T-helper 17 cell (primary cell): ENCODE results near the gene LDLRAD3. TPM values are rescaled to one million over a fixed set of nuclear protein-coding genes. Genes with fewer than 3 reads are reported as not detected.

Experiments used
- ATAC-seq: fragments of 150-1000 bp; cut with Tn5 transposase; 2 replicates; pipeline ENCODE4 v1.10.0; 2021; ENCODE audit warnings: mild to moderate bottlenecking, moderate library complexity
- DNase-seq, 3 donors: peaks; one replicate each; pipeline versions ENCODE4 v3.0.0 to v3.0.0-alpha.2; 2020 to 2021
- H3K9me3 ChIP-seq: one replicate; pipeline ENCODE4 v1.7.0; 2013; ENCODE audit warnings: low read length, mild to moderate bottlenecking; ENCODE audit not compliant: control insufficient read depth, poor library complexity, severe bottlenecking
- H3K27ac Mint-ChIP-seq: one replicate; pipeline ENCODE4 v1.8.0; 2022; ENCODE audit warnings: mild to moderate bottlenecking, moderate library complexity, mixed read lengths
- H3K27me3 Mint-ChIP-seq: one replicate; pipeline ENCODE4 v1.8.0; 2022; ENCODE audit warnings: mixed read lengths
- H3K36me3 Mint-ChIP-seq: one replicate; pipeline ENCODE4 v1.8.0; 2022; ENCODE audit warnings: low read depth, mixed read lengths
- H3K4me1 Mint-ChIP-seq: one replicate; pipeline ENCODE4 v1.8.0; 2022; ENCODE audit warnings: mild to moderate bottlenecking, mixed read lengths
- H3K4me3 Mint-ChIP-seq: one replicate; pipeline ENCODE4 v1.8.0; 2022; ENCODE audit warnings: mild to moderate bottlenecking, moderate library complexity, mixed read lengths
- total RNA-seq, 4 donors: library from RNA in 2 of 4; stranded (reverse) in 2 of 4; gene quantifications; one replicate each; pipeline ENCODE4 v1.2.3 and lab custom pipeline; 2022 to 2026

Gene LDLRAD3
- total RNA-seq, 2 donors from 2014 or later: 0.42 to 1.4 TPM

GRCh38 chr11:35912883-35913624 is 30.8 kb upstream of the LDLRAD3 start:
- ATAC-seq (no peak), DNase-seq (no peak)
- no peak overlapping the region for H3K27ac Mint-ChIP-seq
- peaks cover 4% of the 10 kb centered on the region for H3K4me1 Mint-ChIP-seq
- peaks cover 22% of the 10 kb centered on the region for H3K27me3 Mint-ChIP-seq
- H3K4me3 Mint-ChIP-seq: no peak overlapping the region
- H3K9me3 ChIP-seq: no peaks in the 10 kb centered on the region
- no peaks in the 10 kb centered on the region for H3K36me3 Mint-ChIP-seq

DNA sequence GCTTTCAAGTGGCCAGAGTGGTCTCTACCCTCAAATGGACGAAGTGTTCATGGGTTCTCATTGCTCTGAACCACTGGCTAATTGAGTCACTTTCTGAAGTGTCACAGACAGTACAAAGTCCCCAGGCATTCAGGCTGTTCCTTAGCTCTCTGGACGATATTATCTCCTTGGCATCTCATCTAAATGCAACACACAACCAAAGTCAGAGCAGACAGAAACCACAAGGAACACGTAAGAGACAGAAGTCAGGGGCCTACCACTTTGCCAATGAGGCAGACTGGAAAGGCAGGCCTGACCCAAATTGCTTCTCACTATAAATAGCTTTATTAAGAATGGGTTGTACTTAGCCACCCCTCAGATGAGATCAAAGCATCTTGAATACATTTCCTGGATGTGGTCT is 29.0 kb upstream of the LDLRAD3 start:
- H3K27ac Mint-ChIP-seq: no peak overlapping the region
- no peaks in the 10 kb centered on the region for H3K9me3 ChIP-seq
- H3K27me3 Mint-ChIP-seq: peaks cover 32% of the 10 kb centered on the region
- no peaks in the 10 kb centered on the region for H3K36me3 Mint-ChIP-seq
- no peak for DNase-seq
- H3K4me1 Mint-ChIP-seq: peaks cover 4% of the 10 kb centered on the region
- no peak overlapping the region for H3K4me3 Mint-ChIP-seq
- ATAC-seq: no peak

DNA sequence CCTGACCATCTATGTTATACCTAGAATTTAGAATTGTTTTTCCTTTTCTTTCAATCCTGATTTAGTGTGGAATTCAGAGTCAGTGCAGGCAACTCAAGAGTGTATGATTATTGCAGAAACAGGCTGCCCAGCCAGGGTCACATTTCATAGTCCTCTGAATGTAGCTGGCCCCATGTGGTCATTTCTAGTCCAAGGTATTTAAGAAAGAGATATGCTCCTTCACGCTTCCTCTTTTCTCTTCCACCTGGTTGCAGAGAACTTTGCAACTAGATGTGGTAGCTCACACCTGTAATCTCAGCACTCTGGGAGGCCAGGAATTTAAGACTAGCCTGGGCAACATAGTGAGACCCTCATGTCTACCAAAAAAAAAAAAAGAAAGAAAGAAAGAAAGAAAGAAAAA is 27.6 kb upstream of the LDLRAD3 start:
- H3K27ac Mint-ChIP-seq: no peak overlapping the region
- ATAC-seq (no peak), DNase-seq (no peak)
- no peaks in the 10 kb centered on the region for H3K36me3 Mint-ChIP-seq
- H3K4me3 Mint-ChIP-seq: no peak overlapping the region
- H3K27me3 Mint-ChIP-seq: peaks cover 36% of the 10 kb centered on the region
- no peaks in the 10 kb centered on the region for H3K9me3 ChIP-seq
- peaks cover 4% of the 10 kb centered on the region for H3K4me1 Mint-ChIP-seq

GRCh38 chr11:35917676-35918075 is 26.2 kb upstream of the LDLRAD3 start:
- H3K4me1 Mint-ChIP-seq: peaks cover 4% of the 10 kb centered on the region
- ATAC-seq (no peak), DNase-seq (no peak)
- no peak overlapping the region for H3K27ac Mint-ChIP-seq
- H3K9me3 ChIP-seq: no peaks in the 10 kb centered on the region
- H3K27me3 Mint-ChIP-seq: peaks cover 36% of the 10 kb centered on the region
- no peak overlapping the region for H3K4me3 Mint-ChIP-seq
- no peaks in the 10 kb centered on the region for H3K36me3 Mint-ChIP-seq

GRCh38 chr11:35918716-35919115 is 25.1 kb upstream of the LDLRAD3 start:
- Mint-ChIP-seq H3K27ac (no peak overlapping the region), H3K27me3 (peaks cover 36% of the 10 kb centered on the region), H3K36me3 (no peaks in the 10 kb centered on the region), H3K4me1 (peaks cover 4% of the 10 kb centered on the region), H3K4me3 (no peak overlapping the region)
- DNase-seq: no peak
- no peaks in the 10 kb centered on the region for H3K9me3 ChIP-seq
- ATAC-seq: no peak

- H3K9me3 ChIP-seq: no peaks in the 10 kb centered on the region
- DNase-seq: no peak
- ATAC-seq: no peak
- Mint-ChIP-seq H3K4me3 (no peak overlapping the region), H3K27me3 (peaks cover 34% of the 10 kb centered on the region), H3K27ac (no peak overlapping the region), H3K36me3 (no peaks in the 10 kb centered on the region), H3K4me1 (peaks cover 4% of the 10 kb centered on the region)
These were observed 24.6 kb upstream of the LDLRAD3 start for GRCh38 chr11:35919244-35919643.

DNA sequence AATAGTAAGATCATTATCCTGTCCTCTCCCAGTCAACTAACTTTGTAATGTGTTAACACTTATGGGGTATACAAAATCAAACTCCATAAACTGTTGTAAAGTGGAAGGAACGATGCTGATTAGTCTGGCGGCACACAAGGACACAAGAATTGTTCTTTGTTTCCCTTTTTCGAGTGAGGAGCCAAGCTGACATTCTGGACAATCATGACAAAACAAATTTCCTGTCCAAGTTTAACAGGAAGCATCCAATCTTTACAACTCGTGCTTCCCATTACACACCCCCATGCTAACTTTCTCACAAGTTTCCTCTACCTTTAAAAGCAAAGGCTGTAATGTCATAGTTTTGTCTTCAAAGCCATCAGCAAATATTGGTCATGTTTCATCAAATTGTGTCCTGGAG is 20.4 kb upstream of the LDLRAD3 start:
- Mint-ChIP-seq H3K27me3 (peaks cover 21% of the 10 kb centered on the region), H3K4me1 (no peaks in the 10 kb centered on the region), H3K36me3 (no peaks in the 10 kb centered on the region), H3K4me3 (no peak overlapping the region), H3K27ac (no peak overlapping the region)
- ATAC-seq: no peak
- no peaks in the 10 kb centered on the region for H3K9me3 ChIP-seq
- no peak for DNase-seq

- no peak for ATAC-seq
- Mint-ChIP-seq H3K27me3 (peaks cover 16% of the 10 kb centered on the region), H3K4me1 (no peaks in the 10 kb centered on the region), H3K36me3 (no peaks in the 10 kb centered on the region), H3K27ac (no peak overlapping the region), H3K4me3 (no peak overlapping the region)
- DNase-seq: no peak
- no peaks in the 10 kb centered on the region for H3K9me3 ChIP-seq
These were observed 19.1 kb upstream of the LDLRAD3 start for GRCh38 chr11:35924811-35925210.

DNA sequence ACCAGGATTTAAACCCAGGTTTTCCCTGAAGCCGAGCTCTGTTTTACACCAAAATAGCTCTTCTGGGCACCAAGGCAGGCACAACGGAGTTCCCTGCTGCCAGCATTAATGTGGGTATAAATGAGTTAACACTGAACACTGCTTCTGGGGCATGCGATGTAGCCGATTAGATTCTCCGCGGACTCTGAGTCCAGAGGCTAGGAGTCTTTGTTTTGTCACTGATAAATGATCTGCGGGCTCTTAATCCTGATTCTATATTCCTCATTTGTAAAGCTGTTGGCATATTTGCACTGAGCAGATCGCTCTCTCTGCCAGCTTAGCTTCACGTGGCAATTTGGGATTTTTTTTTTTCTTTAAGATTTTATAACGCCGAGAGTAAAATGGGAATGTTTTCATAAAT is 16.8 kb upstream of the LDLRAD3 start:
- no peak overlapping the region for H3K27ac Mint-ChIP-seq
- H3K9me3 ChIP-seq: no peaks in the 10 kb centered on the region
- H3K4me1 Mint-ChIP-seq: no peaks in the 10 kb centered on the region
- ATAC-seq: no peak
- H3K27me3 Mint-ChIP-seq: peaks cover 21% of the 10 kb centered on the region
- H3K4me3 Mint-ChIP-seq: no peak overlapping the region
- no peaks in the 10 kb centered on the region for H3K36me3 Mint-ChIP-seq
- DNase-seq: no peak

DNA sequence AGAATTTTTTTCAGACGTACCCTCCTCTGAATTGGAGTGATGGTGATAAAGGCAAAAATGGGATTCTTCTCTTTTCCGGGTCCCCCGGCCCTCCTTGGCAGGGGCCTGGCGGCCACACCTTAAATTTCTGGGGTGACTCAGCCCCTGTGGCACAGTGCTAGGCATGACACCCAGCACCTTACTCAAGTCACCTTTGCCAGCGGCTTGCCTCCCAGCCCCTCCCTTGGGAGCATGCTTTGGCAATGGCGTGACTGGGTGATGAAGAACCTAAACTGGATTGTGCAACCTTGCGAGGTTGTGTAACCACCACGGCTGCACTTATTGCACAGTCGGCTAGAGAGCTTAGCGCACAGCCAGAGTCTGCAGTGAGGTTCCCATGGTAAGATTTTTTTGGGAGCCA is 16.2 kb upstream of the LDLRAD3 start:
- no peaks in the 10 kb centered on the region for H3K9me3 ChIP-seq
- Mint-ChIP-seq H3K4me3 (no peak overlapping the region), H3K27me3 (peaks cover 26% of the 10 kb centered on the region), H3K27ac (no peak overlapping the region), H3K36me3 (no peaks in the 10 kb centered on the region), H3K4me1 (no peaks in the 10 kb centered on the region)
- no peak for ATAC-seq
- no peak for DNase-seq

GRCh38 chr11:35928688-35929395 is 15.0 kb upstream of the LDLRAD3 start:
- DNase-seq (no peak), ATAC-seq (no peak)
- peaks cover 38% of the 10 kb centered on the region for H3K27me3 Mint-ChIP-seq
- H3K36me3 Mint-ChIP-seq: no peaks in the 10 kb centered on the region
- H3K4me3 Mint-ChIP-seq: no peak overlapping the region
- H3K4me1 Mint-ChIP-seq: no peaks in the 10 kb centered on the region
- no peak overlapping the region for H3K27ac Mint-ChIP-seq
- H3K9me3 ChIP-seq: no peaks in the 10 kb centered on the region

- no peaks in the 10 kb centered on the region for H3K36me3 Mint-ChIP-seq
- H3K4me3 Mint-ChIP-seq: no peak overlapping the region
- ATAC-seq (no peak), DNase-seq (no peak)
- no peaks in the 10 kb centered on the region for H3K4me1 Mint-ChIP-seq
- H3K27ac Mint-ChIP-seq: no peak overlapping the region
- H3K9me3 ChIP-seq: no peaks in the 10 kb centered on the region
- H3K27me3 Mint-ChIP-seq: peaks cover 53% of the 10 kb centered on the region
These were observed 13.4 kb upstream of the LDLRAD3 start for GRCh38 chr11:35930466-35930865.

- H3K9me3 ChIP-seq: no peaks in the 10 kb centered on the region
- no peak overlapping the region for H3K27ac Mint-ChIP-seq
- peaks cover 57% of the 10 kb centered on the region for H3K27me3 Mint-ChIP-seq
- no peak overlapping the region for H3K4me3 Mint-ChIP-seq
- no peak for DNase-seq
- no peak for ATAC-seq
- no peaks in the 10 kb centered on the region for H3K36me3 Mint-ChIP-seq
- no peaks in the 10 kb centered on the region for H3K4me1 Mint-ChIP-seq
These were observed 11.7 kb upstream of the LDLRAD3 start for GRCh38 chr11:35932121-35932520.
